CD8-positive, alpha-beta memory T cell (primary cell): Measurements from ENCODE around the gene ECSCR. TPM values are rescaled to one million over a fixed set of nuclear protein-coding genes. Genes with fewer than 3 reads are reported as not detected.
"Not testable (repeated sequence)": the region's sequence is repeated elsewhere in the genome, so short reads cannot be mapped to it uniquely, and the experiment has no call there.

ENCODE experiments used
- CTCF ChIA-PET: fragments of 350-600 bp; sonication (Branson Sonifier 250); formaldehyde crosslinking; loops from one replicate; lab custom pipeline; 2021; ENCODE audit warnings: antibody characterized with exemption; lab: Charles Lee
- POLR2A ChIA-PET: fragments of 350-600 bp; sonication (Branson Sonifier 250); formaldehyde crosslinking; loops from one replicate; lab custom pipeline; 2021; ENCODE audit warnings: antibody characterized with exemption; lab: Charles Lee
- DNase-seq, 5 donors: peaks; one replicate each; pipeline versions ENCODE4 v3.0.0 to v3.0.0-alpha.2; 2020 to 2022; ENCODE audit warnings: mixed read lengths in 1 of 5
- H3K27ac ChIP-seq: one replicate; pipeline ENCODE4 v1.7.0; 2013; ENCODE audit warnings: low read depth, mild to moderate bottlenecking, low read length, moderate library complexity
- H3K27me3 ChIP-seq: 2 replicates; pipeline ENCODE4 v1.7.0; 2013; ENCODE audit warnings: low read length, mild to moderate bottlenecking; ENCODE audit not compliant: insufficient read depth, poor library complexity, severe bottlenecking
- H3K36me3 ChIP-seq: 2 replicates; pipeline ENCODE4 v1.7.0; 2013; ENCODE audit warnings: mild to moderate bottlenecking, low read length, moderate library complexity; ENCODE audit not compliant: insufficient read depth
- H3K4me1 ChIP-seq: 2 replicates; pipeline ENCODE4 v1.7.0; 2013; ENCODE audit warnings: mild to moderate bottlenecking, low read length, moderate library complexity; ENCODE audit not compliant: insufficient read depth
- H3K4me3 ChIP-seq: 2 replicates; pipeline ENCODE4 v1.7.0; 2013; ENCODE audit warnings: mild to moderate bottlenecking, low read length
- H3K9me3 ChIP-seq: 2 replicates; pipeline ENCODE4 v1.7.0; 2013; ENCODE audit warnings: mild to moderate bottlenecking, low read length
- H3K27ac Mint-ChIP-seq, 8 donors: one replicate each; pipeline ENCODE4 v1.8.0; 2020 to 2021; ENCODE audit warnings: mixed read lengths in 8 of 8, mild to moderate bottlenecking in 6 of 8, inconsistent platforms in 3 of 8, moderate library complexity in 3 of 8
- H3K27me3 Mint-ChIP-seq, 2 donors: one replicate each; pipeline ENCODE4 v1.8.0; 2020 to 2021; ENCODE audit warnings: mixed read lengths in 2 of 2, mild to moderate bottlenecking in 1 of 2, moderate library complexity in 1 of 2
- H3K36me3 Mint-ChIP-seq, 3 donors: one replicate each; pipeline ENCODE4 v1.8.0; 2020 to 2021; ENCODE audit warnings: mixed read lengths in 3 of 3, inconsistent platforms in 1 of 3, mild to moderate bottlenecking in 1 of 3
- H3K4me1 Mint-ChIP-seq, 3 donors: one replicate each; pipeline ENCODE4 v1.8.0; 2020 to 2021; ENCODE audit warnings: mixed read lengths in 3 of 3, inconsistent platforms in 1 of 3, mild to moderate bottlenecking in 1 of 3
- H3K4me3 Mint-ChIP-seq, 7 donors: one replicate each; pipeline ENCODE4 v1.8.0; 2020 to 2021; ENCODE audit warnings: mixed read lengths in 7 of 7, mild to moderate bottlenecking in 6 of 7, moderate library complexity in 4 of 7, inconsistent platforms in 2 of 7
- H3K9me3 Mint-ChIP-seq, 5 donors: one replicate each; pipeline ENCODE4 v1.8.0; 2020 to 2022; ENCODE audit warnings: mixed read lengths in 5 of 5, mild to moderate bottlenecking in 3 of 5, moderate library complexity in 2 of 5, inconsistent platforms in 1 of 5
- polyA plus RNA-seq: library from polyadenylated mRNA; unstranded; fragments of 300-500 nt; fragmentation: Illumina TruSeq; gene quantifications from one replicate; pipeline ENCODE4 v1.2.3, GENCODE V29; 2021
- total RNA-seq, 2 experiments: library from RNA; stranded (reverse); gene quantifications; one replicate each; pipeline ENCODE4 v1.2.3, GENCODE V29; 2021

ECSCR gene, protein sequence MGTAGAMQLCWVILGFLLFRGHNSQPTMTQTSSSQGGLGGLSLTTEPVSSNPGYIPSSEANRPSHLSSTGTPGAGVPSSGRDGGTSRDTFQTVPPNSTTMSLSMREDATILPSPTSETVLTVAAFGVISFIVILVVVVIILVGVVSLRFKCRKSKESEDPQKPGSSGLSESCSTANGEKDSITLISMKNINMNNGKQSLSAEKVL
- under 1 TPM; 0.82 to 0.83 TPM for total RNA-seq
- polyA plus RNA-seq: not detected

GRCh38 chr5:139462586-139463276 lies at the start of gene ECSCR:
Gene ECSCR (minus strand): TSS chr5:139462743. CDS start chr5:139462670, 73 bp downstream.
- Mint-ChIP-seq H3K4me3 (no peak within 1 kb of the TSS), H3K4me1 (peaks cover 17 to 31% (median 24%) of the 10 kb centered on the region in 3 donors), H3K27me3 (no peaks in the 10 kb centered on the region), H3K36me3 (no peaks in the 10 kb centered on the region), H3K27ac (peak within 1 kb of the TSS in 2 of 8 donors; percentile 32 to 52), H3K9me3 (no peaks in the 10 kb centered on the region)
- Histone ChIP-seq H3K4me3 (no peak within 1 kb of the TSS), H3K27ac (no peak within 1 kb of the TSS), H3K4me1 (peaks cover 43% of the 10 kb centered on the region), H3K9me3 (no peaks in the 10 kb centered on the region), H3K27me3 (no peaks in the 10 kb centered on the region), H3K36me3 (no peaks in the 10 kb centered on the region)
- no peak for DNase-seq
- CTCF ChIA-PET: interaction anchor here (0.7 kb wide), 1 partner anchor 9 kb away, joined by 3 read pairs; the partner anchor contains the start of gene SMIM33
- POLR2A ChIA-PET: interaction anchor here (0.6 to 1.5 kb wide), 2 partner anchors 20 to 121 kb away, joined by 3 to 4 read pairs; partner anchors contain the start of genes PAIP2 and STING1

DNA sequence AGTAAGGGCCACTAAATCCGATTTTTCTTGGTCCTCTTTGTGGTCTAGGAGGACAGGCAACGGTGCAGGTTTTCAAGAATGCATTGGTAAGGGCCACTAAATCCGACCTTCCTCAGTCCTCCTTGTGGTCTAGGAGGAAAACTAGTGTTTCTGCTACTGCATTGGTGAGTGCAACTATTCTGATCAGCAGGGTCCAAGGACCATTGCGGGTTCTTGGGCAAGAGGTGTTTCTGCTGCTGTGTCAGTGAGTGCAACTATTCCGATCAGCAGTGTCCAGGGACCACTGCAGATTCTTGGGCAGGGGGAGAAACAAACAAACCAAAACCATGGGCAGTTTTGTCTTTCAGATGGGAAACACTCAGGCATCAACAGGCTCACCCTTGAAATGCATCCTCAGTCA lies 42.2 kb upstream of the ECSCR start:
- H3K9me3 Mint-ChIP-seq, H3K27ac ChIP-seq, H3K27ac Mint-ChIP-seq, H3K4me3 Mint-ChIP-seq, DNase-seq, H3K36me3 Mint-ChIP-seq, POLR2A ChIA-PET, H3K4me1 Mint-ChIP-seq, H3K4me1 ChIP-seq, H3K9me3 ChIP-seq, H3K27me3 ChIP-seq, H3K27me3 Mint-ChIP-seq, H3K4me3 ChIP-seq, H3K36me3 ChIP-seq: not testable (repeated sequence)
- CTCF ChIA-PET: interaction anchor here (0.8 to 4.4 kb wide), 2 partner anchors 9 to 82 kb away, joined by 3 to 19 read pairs; no protein-coding TSS in a partner anchor

GRCh38 chr5:139503879-139504278 lies 41.3 kb upstream of the ECSCR start:
- POLR2A ChIA-PET, H3K36me3 ChIP-seq, H3K4me3 ChIP-seq, H3K27ac Mint-ChIP-seq, H3K4me3 Mint-ChIP-seq, H3K4me1 Mint-ChIP-seq, H3K27me3 Mint-ChIP-seq, H3K9me3 Mint-ChIP-seq, DNase-seq, H3K36me3 Mint-ChIP-seq, H3K9me3 ChIP-seq, H3K4me1 ChIP-seq, H3K27me3 ChIP-seq: not testable (repeated sequence)
- CTCF ChIA-PET: interaction anchor here (4.4 kb wide), 1 partner anchor 9 kb away, joined by 19 read pairs; no protein-coding TSS in a partner anchor
- H3K27ac ChIP-seq: peak overlapping the region; percentile 70

GRCh38 chr5:139503036-139503817 lies 40.7 kb upstream of the ECSCR start:
- H3K27me3 ChIP-seq, H3K4me3 ChIP-seq, H3K36me3 ChIP-seq, H3K27me3 Mint-ChIP-seq, H3K36me3 Mint-ChIP-seq, POLR2A ChIA-PET, H3K4me3 Mint-ChIP-seq, H3K4me1 Mint-ChIP-seq, H3K4me1 ChIP-seq, DNase-seq, H3K9me3 ChIP-seq, H3K9me3 Mint-ChIP-seq: not testable (repeated sequence)
- CTCF ChIA-PET: interaction anchor here (1.0 to 4.4 kb wide), 3 partner anchors 10 to 80 kb away, joined by 4 to 19 read pairs (median 4); no protein-coding TSS in a partner anchor
- H3K27ac Mint-ChIP-seq: peak overlapping the region in 1 of 8 donors; percentile 63
- peak overlapping the region; percentile 70 for H3K27ac ChIP-seq

- no peak overlapping the region for H3K4me3 Mint-ChIP-seq
- Histone ChIP-seq H3K4me3 (no peak overlapping the region), H3K27me3 (no peaks in the 10 kb centered on the region), H3K27ac (no peak overlapping the region), H3K36me3 (no peaks in the 10 kb centered on the region), H3K9me3 (no peaks in the 10 kb centered on the region), H3K4me1 (no peaks in the 10 kb centered on the region)
- ChIA-PET POLR2A (no interaction called here), CTCF (interaction anchor here (4.4 kb wide), 1 partner anchor 12 kb away, joined by 19 read pairs; no protein-coding TSS in a partner anchor)
- H3K27ac Mint-ChIP-seq: no peak overlapping the region
- H3K9me3 Mint-ChIP-seq: no peaks in the 10 kb centered on the region
- no peaks in the 10 kb centered on the region for H3K4me1 Mint-ChIP-seq
- no peaks in the 10 kb centered on the region for H3K27me3 Mint-ChIP-seq
- DNase-seq: no peak
- H3K36me3 Mint-ChIP-seq: no peaks in the 10 kb centered on the region
These were observed 38.8 kb upstream of the ECSCR start for GRCh38 chr5:139501381-139501780.

DNA sequence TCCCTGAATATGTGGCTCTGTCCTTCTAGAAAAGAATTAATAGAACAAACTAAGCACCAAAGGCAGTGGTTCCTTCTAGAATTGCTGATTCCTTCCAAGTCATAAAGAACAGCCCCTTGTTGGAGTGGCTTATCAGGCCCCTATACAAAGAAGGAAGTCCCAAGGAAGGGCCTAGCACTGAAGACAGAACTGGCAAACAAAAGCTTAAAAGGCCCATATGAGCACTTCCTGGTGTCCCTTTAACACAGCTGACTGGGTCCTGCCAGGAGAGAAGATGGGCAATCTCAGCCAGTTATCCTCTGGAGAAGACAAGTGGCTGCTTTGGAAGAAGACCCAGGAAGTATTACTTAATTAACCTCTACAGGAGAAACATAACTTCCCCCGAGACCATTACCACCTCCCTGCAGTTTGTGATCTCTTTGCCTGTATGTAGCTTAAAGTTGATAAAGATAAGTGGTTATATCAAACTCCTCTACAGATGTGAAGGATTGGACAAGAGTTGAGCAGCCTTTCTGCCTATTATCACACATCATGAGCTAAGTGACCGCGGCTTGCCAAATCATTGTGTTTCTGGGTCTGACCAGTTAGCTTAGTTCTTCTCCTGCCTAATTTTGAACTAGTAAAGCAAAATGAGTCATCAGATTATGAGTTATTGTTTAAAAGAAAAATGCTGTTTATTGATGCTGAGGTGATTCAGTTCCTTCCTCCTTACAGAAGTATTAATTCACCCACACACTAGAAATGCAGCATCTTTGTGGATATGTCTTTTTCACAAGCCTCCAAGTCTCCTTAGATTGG lies 33.3 kb upstream of the ECSCR start:
- no peaks in the 10 kb centered on the region for H3K9me3 Mint-ChIP-seq
- no peaks in the 10 kb centered on the region for H3K36me3 Mint-ChIP-seq

GRCh38 chr5:139494832-139495231 lies 32.3 kb upstream of the ECSCR start:
- Histone ChIP-seq H3K27ac (no peak overlapping the region), H3K9me3 (no peaks in the 10 kb centered on the region), H3K4me1 (peaks cover 5% of the 10 kb centered on the region), H3K4me3 (no peak overlapping the region), H3K27me3 (no peaks in the 10 kb centered on the region), H3K36me3 (no peaks in the 10 kb centered on the region)
- Mint-ChIP-seq H3K27ac (no peak overlapping the region), H3K4me3 (no peak overlapping the region), H3K4me1 (peaks cover 0 to 15% (median 0%) of the 10 kb centered on the region in 3 donors), H3K36me3 (no peaks in the 10 kb centered on the region), H3K27me3 (peaks cover 0 to 5% of the 10 kb centered on the region in 2 donors), H3K9me3 (no peaks in the 10 kb centered on the region)
- ChIA-PET POLR2A (no interaction called here), CTCF (interaction anchor here (0.6 to 1.5 kb wide), 5 partner anchors 13 to 49 kb away, joined by 3 to 5 read pairs (median 3); no protein-coding TSS in a partner anchor)
- DNase-seq: no peak

More for the DNA sequence above, 33.3 kb upstream of the ECSCR start:
- Histone ChIP-seq H3K27me3 (no peaks in the 10 kb centered on the region), H3K4me1 (peaks cover 5% of the 10 kb centered on the region), H3K4me3 (no peak overlapping the region), H3K36me3 (no peaks in the 10 kb centered on the region), H3K9me3 (no peaks in the 10 kb centered on the region), H3K27ac (no peak overlapping the region)
- peaks cover 0 to 3% of the 10 kb centered on the region in 2 donors for H3K27me3 Mint-ChIP-seq
- ChIA-PET POLR2A (no interaction called here), CTCF (interaction anchor here (0.8 to 1.4 kb wide), 3 partner anchors 13 to 17 kb away, joined by 3 to 5 read pairs (median 3); partner anchors contain the start of gene STING1)
- no peak overlapping the region for H3K4me3 Mint-ChIP-seq
- peaks cover 0 to 15% (median 0%) of the 10 kb centered on the region in 3 donors for H3K4me1 Mint-ChIP-seq
- H3K27ac Mint-ChIP-seq: no peak overlapping the region
- DNase-seq: no peak
